Trophoblast cell (in vitro differentiated cells and primary cell): ENCODE results near the gene SERGEF.
A peak's percentile ranks its signal among the peaks of the same experiment; 100 is the strongest.

Experiments used
- DNase-seq, 2 donors: peaks; one replicate each; pipeline ENCODE4 v3.0.0-alpha.2; 2016
- H2AFZ ChIP-seq: 2 replicates; pipeline ENCODE4 v1.6.1; 2013; ENCODE audit warnings: low read length, moderate library complexity, mild to moderate bottlenecking; ENCODE audit not compliant: insufficient read depth, poor library complexity
- H2AK5ac ChIP-seq: 2 replicates; pipeline ENCODE4 v1.6.1; 2013; ENCODE audit warnings: mild to moderate bottlenecking, low read length
- H2BK120ac ChIP-seq: 2 replicates; pipeline ENCODE4 v1.6.1; 2013; ENCODE audit warnings: low read length, mild to moderate bottlenecking, moderate library complexity; ENCODE audit not compliant: insufficient read depth, poor library complexity
- H2BK12ac ChIP-seq: 2 replicates; pipeline ENCODE4 v1.6.1; 2013; ENCODE audit warnings: mild to moderate bottlenecking, low read length, moderate library complexity
- H2BK5ac ChIP-seq: 2 replicates; pipeline ENCODE4 v1.6.1; 2013; ENCODE audit warnings: low read length, low read depth, moderate library complexity, mild to moderate bottlenecking; ENCODE audit not compliant: poor library complexity
- H3K14ac ChIP-seq: 2 replicates; pipeline ENCODE4 v1.6.1; 2013; ENCODE audit warnings: mild to moderate bottlenecking, low read length
- H3K18ac ChIP-seq: 2 replicates; pipeline ENCODE4 v1.6.1; 2013; ENCODE audit warnings: mild to moderate bottlenecking, low read length
- H3K23ac ChIP-seq: 2 replicates; pipeline ENCODE4 v1.6.1; 2013; ENCODE audit warnings: low read length
- H3K27ac ChIP-seq: 2 replicates; pipeline ENCODE4 v1.5.1; 2013; ENCODE audit warnings: low read depth, mild to moderate bottlenecking, inconsistent platforms, low read length, moderate library complexity
- H3K27me3 ChIP-seq: 2 replicates; pipeline ENCODE4 v1.6.1; 2013; ENCODE audit warnings: inconsistent platforms, mild to moderate bottlenecking, low read length, moderate library complexity; ENCODE audit not compliant: insufficient read depth
- H3K36me3 ChIP-seq, 2 experiments: 1 replicate in 1 of 2; 2 replicates in 1 of 2; pipeline ENCODE4 v1.6.1; 2013; ENCODE audit warnings: low read length in 2 of 2, mild to moderate bottlenecking in 2 of 2, moderate library complexity in 1 of 2; ENCODE audit not compliant: insufficient read depth in 2 of 2, control insufficient read depth in 1 of 2
- H3K4ac ChIP-seq: 2 replicates; pipeline ENCODE4 v1.6.1; 2013; ENCODE audit warnings: low read depth, mild to moderate bottlenecking, low read length, moderate library complexity
- H3K4me1 ChIP-seq, 2 experiments: 1 replicate in 1 of 2; 2 replicates in 1 of 2; pipeline ENCODE4 v1.6.1; 2013; ENCODE audit warnings: low read length in 2 of 2, mild to moderate bottlenecking in 2 of 2, moderate library complexity in 1 of 2; ENCODE audit not compliant: insufficient read depth in 2 of 2, control insufficient read depth in 1 of 2
- H3K4me2 ChIP-seq: 2 replicates; pipeline ENCODE4 v1.6.1; 2013; ENCODE audit warnings: inconsistent platforms, mild to moderate bottlenecking, low read length, moderate library complexity
- H3K4me3 ChIP-seq: 2 replicates; pipeline ENCODE4 v1.5.1; 2013; ENCODE audit warnings: mild to moderate bottlenecking, low read depth, low read length, inconsistent platforms
- H3K79me1 ChIP-seq: one replicate; pipeline ENCODE4 v1.6.1; 2013; ENCODE audit warnings: low read length
- H3K79me2 ChIP-seq: 2 replicates; pipeline ENCODE4 v1.6.1; 2013; ENCODE audit warnings: low read length, mild to moderate bottlenecking; ENCODE audit not compliant: control insufficient read depth, insufficient read depth, poor library complexity
- H3K9ac ChIP-seq: 2 replicates; pipeline ENCODE4 v1.6.1; 2013; ENCODE audit warnings: mild to moderate bottlenecking, low read length
- H3K9me3 ChIP-seq: 2 replicates; pipeline ENCODE4 v1.6.1; 2013; ENCODE audit warnings: low read depth, mild to moderate bottlenecking, control low read depth, inconsistent platforms, low read length; ENCODE audit not compliant: insufficient read depth
- H4K12ac ChIP-seq: 2 replicates; pipeline ENCODE4 v1.6.1; 2013; ENCODE audit warnings: low read depth, mild to moderate bottlenecking, low read length, moderate library complexity
- H4K8ac ChIP-seq: 2 replicates; pipeline ENCODE4 v1.6.1; 2013; ENCODE audit warnings: low read depth, mild to moderate bottlenecking, low read length, moderate library complexity
- H4K91ac ChIP-seq: one replicate; pipeline ENCODE4 v1.6.1; 2013; ENCODE audit warnings: low read depth, mild to moderate bottlenecking, low read length, moderate library complexity
- WGBS: extraction: QIAGEN DNeasy Blood & Tissue Kit; methylation state at CpG from one replicate; pipeline ENCODE4 v1.1.7; 2013; ENCODE audit warnings: missing lambda C conversion rate; ENCODE audit not compliant: insufficient read length, insufficient coverage; ENCODE audit errors: extremely low coverage; 5-methylcytosine and 5-hydroxymethylcytosine counted together

Gene SERGEF

DNA sequence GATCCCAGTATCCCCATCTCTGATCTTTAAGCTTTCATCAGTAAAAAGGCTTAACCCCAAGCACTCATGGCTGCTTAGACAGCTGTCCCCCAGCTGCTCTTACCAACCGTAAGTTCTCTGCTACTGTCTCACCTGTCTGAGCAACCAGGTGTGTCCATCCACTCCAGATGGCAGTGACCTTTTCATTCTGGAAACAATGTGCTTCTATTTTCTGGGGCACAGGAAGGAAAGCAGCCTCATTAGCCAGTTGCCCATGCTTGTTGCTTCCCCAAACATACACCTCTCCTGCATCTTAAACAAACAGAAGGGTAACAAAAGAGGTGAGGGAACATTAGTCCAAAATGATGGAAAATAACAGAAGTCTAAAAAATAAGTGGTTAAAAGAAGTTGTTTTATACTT lies 24.4 kb downstream of the SERGEF start:
- no peak overlapping the region for H2BK120ac ChIP-seq
- H3K4me2 ChIP-seq: no peak overlapping the region
- no peaks in the 10 kb centered on the region for H3K27me3 ChIP-seq
- H3K18ac ChIP-seq: no peak overlapping the region
- no peak for DNase-seq
- no peak overlapping the region for H4K8ac ChIP-seq
- no peak overlapping the region for H2BK5ac ChIP-seq
- H3K27ac ChIP-seq: no peak overlapping the region
- H2AFZ ChIP-seq: no peak overlapping the region
- no peaks in the 10 kb centered on the region for H3K79me2 ChIP-seq
- H2BK12ac ChIP-seq: peak overlapping the region; percentile 26
- H3K4me1 ChIP-seq: peaks cover 0 to 2% of the 10 kb centered on the region in 2 experiments
- no peak overlapping the region for H4K91ac ChIP-seq
- H3K36me3 ChIP-seq: peaks cover 2 to 6% of the 10 kb centered on the region in 2 experiments
- no peaks in the 10 kb centered on the region for H3K9me3 ChIP-seq
- H3K4me3 ChIP-seq: no peak overlapping the region
- H4K12ac ChIP-seq: no peak overlapping the region
- no CpG with 5 or more reads among the region's 1 CpG for WGBS
- H3K14ac ChIP-seq: no peak overlapping the region
- no peaks in the 10 kb centered on the region for H3K79me1 ChIP-seq
- H3K23ac ChIP-seq: no peak overlapping the region
- H3K4ac ChIP-seq: no peak overlapping the region
- no peak overlapping the region for H2AK5ac ChIP-seq
- H3K9ac ChIP-seq: no peak overlapping the region

DNA sequence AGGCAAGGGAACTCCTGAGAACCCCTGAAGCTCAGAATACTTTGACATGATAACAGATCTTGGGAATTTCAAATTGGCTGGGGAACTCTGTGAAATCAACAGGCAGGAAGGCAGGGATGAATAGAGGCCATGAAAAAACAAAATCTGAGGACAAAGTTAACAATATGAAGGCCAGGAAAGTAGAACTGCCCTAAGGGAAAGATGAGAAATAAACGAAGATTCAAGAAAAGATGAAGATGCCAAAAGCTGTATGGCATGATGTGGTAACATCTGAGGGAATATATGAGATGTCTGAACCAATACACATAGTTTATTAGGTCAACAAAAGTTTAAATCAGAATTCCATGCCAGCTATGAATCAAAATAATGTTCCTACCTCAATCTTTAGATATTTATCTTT lies 25.0 kb downstream of the SERGEF start:
- no peak overlapping the region for H3K4me3 ChIP-seq
- no peak overlapping the region for H4K12ac ChIP-seq
- no peak overlapping the region for H3K27ac ChIP-seq
- no peak overlapping the region for H4K8ac ChIP-seq
- no peaks in the 10 kb centered on the region for H3K79me2 ChIP-seq
- H3K23ac ChIP-seq: no peak overlapping the region
- no peak for DNase-seq
- no peak overlapping the region for H3K9ac ChIP-seq
- no peak overlapping the region for H2BK12ac ChIP-seq
- no peaks in the 10 kb centered on the region for H3K27me3 ChIP-seq
- no peak overlapping the region for H2AK5ac ChIP-seq
- no peak overlapping the region for H3K4me2 ChIP-seq
- no peak overlapping the region for H3K4ac ChIP-seq
- H3K9me3 ChIP-seq: no peaks in the 10 kb centered on the region
- no peak overlapping the region for H3K18ac ChIP-seq
- H3K79me1 ChIP-seq: no peaks in the 10 kb centered on the region
- WGBS: no CpG with 5 or more reads among the region's 1 CpG
- no peak overlapping the region for H4K91ac ChIP-seq
- peaks cover 0 to 2% of the 10 kb centered on the region in 2 experiments for H3K4me1 ChIP-seq
- H2AFZ ChIP-seq: no peak overlapping the region
- no peak overlapping the region for H2BK5ac ChIP-seq
- no peak overlapping the region for H2BK120ac ChIP-seq
- peaks cover 2 to 4% of the 10 kb centered on the region in 2 experiments for H3K36me3 ChIP-seq
- no peak overlapping the region for H3K14ac ChIP-seq

DNA sequence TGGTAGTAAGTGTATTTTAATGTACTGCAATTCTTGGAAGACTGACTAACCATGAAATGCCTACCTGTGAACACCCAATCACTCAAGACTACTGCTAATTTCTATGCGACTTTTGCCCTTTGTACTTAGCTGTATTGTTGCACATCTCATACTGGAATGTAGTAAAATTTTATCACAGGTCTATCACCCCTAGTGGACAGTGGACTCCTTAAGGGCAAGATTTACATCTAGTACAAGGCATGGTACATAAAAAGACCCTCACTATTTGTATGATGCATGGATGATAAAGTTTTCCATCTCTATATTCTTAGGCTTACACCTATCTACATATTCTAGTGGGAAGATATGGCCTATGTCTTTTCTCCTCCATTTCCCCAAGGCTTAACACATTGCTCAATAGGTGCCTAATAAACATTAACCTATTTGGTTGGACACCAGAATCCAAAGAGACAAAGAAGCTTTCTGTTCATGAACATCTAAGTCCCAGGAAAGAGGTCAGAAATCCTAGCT lies 26.1 kb downstream of the SERGEF start:
- Histone ChIP-seq H3K9ac (no peak overlapping the region), H3K14ac (no peak overlapping the region), H4K8ac (no peak overlapping the region), H3K27me3 (no peaks in the 10 kb centered on the region), H2BK12ac (no peak overlapping the region), H3K18ac (no peak overlapping the region), H4K12ac (no peak overlapping the region), H3K27ac (no peak overlapping the region), H3K79me1 (no peaks in the 10 kb centered on the region), H2AK5ac (no peak overlapping the region), H3K4ac (no peak overlapping the region), H3K4me3 (no peak overlapping the region), H2BK120ac (no peak overlapping the region), H3K4me1 (peaks cover 0 to 2% of the 10 kb centered on the region in 2 experiments), H2BK5ac (no peak overlapping the region), H3K79me2 (no peaks in the 10 kb centered on the region), H3K4me2 (no peak overlapping the region), H4K91ac (no peak overlapping the region), H3K9me3 (no peaks in the 10 kb centered on the region), H3K23ac (no peak overlapping the region), H2AFZ (no peak overlapping the region), H3K36me3 (peaks cover 2 to 4% of the 10 kb centered on the region in 2 experiments)
- no peak for DNase-seq
- no CpG with 5 or more reads among the region's 1 CpG for WGBS

DNA sequence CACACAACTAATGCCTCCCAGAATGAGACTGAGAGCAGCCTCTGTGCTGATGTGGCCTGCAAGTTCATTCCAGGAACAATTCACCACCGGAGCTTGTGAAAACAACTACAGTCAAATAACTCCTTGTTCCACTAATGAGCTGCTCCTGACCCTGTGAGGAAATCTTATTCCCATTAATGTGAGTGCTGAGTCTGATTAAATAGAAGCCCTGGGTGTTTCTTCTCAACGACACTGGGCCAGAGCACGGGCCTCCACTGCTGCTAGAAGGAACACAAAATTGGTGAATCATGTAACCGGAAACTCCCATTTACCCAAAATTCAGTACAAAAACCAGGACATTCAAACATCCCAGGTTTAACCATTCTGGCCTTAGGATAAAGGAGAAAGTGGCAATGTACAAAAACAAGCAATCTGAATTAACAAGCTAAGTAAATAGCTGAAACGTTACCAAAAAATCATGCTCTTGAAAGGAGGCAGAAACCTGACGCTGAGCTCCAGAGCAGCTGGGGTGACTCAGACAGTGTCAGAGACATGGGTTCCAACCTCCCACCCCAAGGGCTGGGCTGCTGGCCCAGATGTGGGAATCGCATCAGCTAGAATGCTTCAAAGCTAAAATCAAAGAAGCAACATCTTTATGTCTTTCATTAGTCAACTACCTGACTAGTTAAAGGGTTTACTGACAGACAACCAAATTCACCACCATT lies 26.7 kb downstream of the SERGEF start:
- H3K27me3 ChIP-seq: no peaks in the 10 kb centered on the region
- H4K12ac ChIP-seq: no peak overlapping the region
- H2AK5ac ChIP-seq: no peak overlapping the region
- no peak overlapping the region for H3K18ac ChIP-seq
- H3K23ac ChIP-seq: no peak overlapping the region
- no peak overlapping the region for H3K4me3 ChIP-seq
- H3K4me2 ChIP-seq: no peak overlapping the region
- no peak overlapping the region for H4K91ac ChIP-seq
- H3K9me3 ChIP-seq: no peaks in the 10 kb centered on the region
- no peak overlapping the region for H2BK5ac ChIP-seq
- H3K4me1 ChIP-seq: peaks cover 0 to 2% of the 10 kb centered on the region in 2 experiments
- no peak overlapping the region for H4K8ac ChIP-seq
- no peaks in the 10 kb centered on the region for H3K79me2 ChIP-seq
- no CpG with 5 or more reads among the region's 7 CpGs for WGBS
- no peak overlapping the region for H2BK12ac ChIP-seq
- peaks cover 2 to 4% of the 10 kb centered on the region in 2 experiments for H3K36me3 ChIP-seq
- no peak overlapping the region for H3K14ac ChIP-seq
- DNase-seq: no peak
- H2AFZ ChIP-seq: no peak overlapping the region
- H3K9ac ChIP-seq: no peak overlapping the region
- H3K4ac ChIP-seq: no peak overlapping the region
- H3K79me1 ChIP-seq: no peaks in the 10 kb centered on the region
- H3K27ac ChIP-seq: no peak overlapping the region
- H2BK120ac ChIP-seq: no peak overlapping the region
